ENCODE results near the gene UROS.

The UROS gene

DNA sequence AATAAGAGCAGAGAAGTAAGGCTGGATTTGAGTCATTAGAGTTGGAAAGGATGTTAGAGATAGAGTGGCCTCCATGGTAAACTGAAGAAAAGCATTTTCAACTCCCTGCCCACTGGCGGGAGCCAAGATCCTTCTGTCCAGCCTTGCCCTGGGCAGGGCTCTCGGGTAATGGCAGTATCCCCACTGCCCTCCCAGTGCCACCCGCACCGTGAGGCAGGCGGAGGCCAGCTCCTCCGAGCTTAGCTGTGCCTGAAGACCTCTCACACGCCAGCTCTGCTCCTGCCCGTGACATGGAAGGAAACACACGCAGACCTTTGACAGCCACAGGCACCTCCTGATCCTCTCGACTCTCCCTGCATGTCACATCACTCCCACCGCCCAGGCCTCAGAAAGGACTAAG is 22.6 kb upstream of the UROS start:
- DNase-seq: no peak
- TF ChIP-seq POLR2A (IDR thresholded peaks at IDR 0.05; ENCODE audit: low read length) (no peak), GATA1 (IDR thresholded peaks at IDR 0.05; ENCODE audit: low read depth, low read length) (no peak)

DNA sequence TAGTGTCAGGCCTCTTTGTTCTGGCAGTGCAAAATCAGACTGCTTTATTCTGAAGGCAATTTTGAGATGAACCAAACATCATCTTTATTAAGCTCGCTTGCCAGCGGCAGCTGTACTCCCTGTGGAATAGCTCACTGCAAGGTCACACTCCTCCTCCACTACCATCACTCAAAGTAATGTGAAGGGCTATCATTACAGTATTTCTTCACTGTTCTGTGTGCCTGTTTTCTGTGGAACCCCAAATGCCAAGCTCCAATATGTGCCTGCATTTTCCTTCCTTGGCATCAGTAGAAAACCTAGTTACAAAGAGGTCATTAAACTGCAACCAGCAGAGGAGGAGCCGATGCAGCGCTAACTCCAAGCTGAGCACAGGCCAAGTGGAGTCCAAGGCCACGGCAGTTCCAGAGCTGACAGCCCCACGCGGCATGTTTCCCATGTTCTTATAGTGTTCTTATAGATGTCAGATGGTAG is 21.7 kb upstream of the UROS start:
- no peak for TF ChIP-seq POLR2A (IDR thresholded peaks at IDR 0.05; ENCODE audit: low read length)
- TF ChIP-seq GATA1 (IDR thresholded peaks at IDR 0.05; ENCODE audit: low read depth, low read length): no peak
- no peak for DNase-seq

DNA sequence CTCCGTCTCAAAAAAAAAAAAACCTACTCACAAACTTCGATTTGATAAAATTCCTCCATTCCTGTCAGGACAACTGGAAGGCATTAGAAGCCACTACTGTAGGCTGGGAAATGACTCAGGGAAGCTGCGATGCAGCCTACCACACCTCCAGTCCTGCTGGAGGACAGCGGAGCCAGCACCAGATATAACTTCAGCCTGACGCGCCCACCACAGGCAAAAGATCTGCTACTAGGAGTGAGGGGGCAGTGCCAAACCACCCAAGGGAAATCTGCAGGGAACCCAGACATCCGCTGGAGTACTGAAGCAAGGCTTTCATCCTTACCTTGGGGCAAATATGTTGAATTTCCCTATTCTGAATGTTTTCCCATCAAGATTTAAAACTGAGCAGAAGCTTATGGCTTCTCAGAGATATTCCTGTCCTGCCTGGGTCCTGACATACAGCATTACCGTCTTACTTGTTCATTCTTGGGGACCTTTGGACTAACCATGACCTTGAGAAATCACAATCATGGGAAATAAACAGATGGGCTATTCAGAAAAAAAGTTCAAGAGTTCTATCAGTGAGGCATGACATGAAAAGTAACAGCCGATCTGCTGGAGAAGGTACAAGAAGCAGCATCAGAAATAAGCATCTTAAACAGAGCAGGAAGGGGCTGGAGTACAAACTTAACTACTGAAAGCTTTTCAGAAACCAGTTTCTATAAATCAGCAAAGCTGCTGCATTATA is 20.7 kb upstream of the UROS start:
- DNase-seq: no peak
- TF ChIP-seq GATA1 (IDR thresholded peaks at IDR 0.05; ENCODE audit: low read depth, low read length): no peak
- TF ChIP-seq POLR2A (IDR thresholded peaks at IDR 0.05; ENCODE audit: low read length): no peak

GRCh38 chr10:125840955-125841354 is 17.9 kb upstream of the UROS start:
- peak in 1 of 2 experiments; percentile 25 for DNase-seq
- TF ChIP-seq GATA1 (IDR thresholded peaks at IDR 0.05; ENCODE audit: low read depth, low read length): no peak
- TF ChIP-seq POLR2A (IDR thresholded peaks at IDR 0.05; ENCODE audit: low read length): no peak

DNA sequence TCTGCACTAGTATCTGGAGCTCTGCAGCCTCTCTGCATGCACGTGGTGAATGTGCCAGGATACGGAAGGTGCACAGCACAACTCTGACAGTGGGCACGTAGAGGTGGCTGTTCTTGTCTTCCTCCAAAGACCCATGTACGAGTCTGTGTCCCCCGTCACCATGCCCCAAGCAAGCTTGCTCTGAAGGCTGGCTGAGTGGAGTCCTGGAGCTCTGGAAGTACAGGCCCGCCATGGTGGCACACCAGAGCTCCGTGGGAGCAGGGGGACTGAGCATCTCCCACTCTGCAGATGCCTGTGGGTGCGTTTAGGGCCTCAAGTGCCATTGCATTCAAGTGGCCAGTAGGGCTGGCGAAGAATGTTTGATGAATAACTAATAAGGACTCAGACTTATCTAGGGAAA is 17.3 kb upstream of the UROS start:
- DNase-seq: no peak
- TF ChIP-seq POLR2A (IDR thresholded peaks at IDR 0.05; ENCODE audit: low read length): no peak
- no peak for TF ChIP-seq GATA1 (IDR thresholded peaks at IDR 0.05; ENCODE audit: low read depth, low read length)

- no peak for TF ChIP-seq GATA1 (IDR thresholded peaks at IDR 0.05; ENCODE audit: low read depth, low read length)
- TF ChIP-seq POLR2A (IDR thresholded peaks at IDR 0.05; ENCODE audit: low read length): no peak
- DNase-seq: no peak
Observed at GRCh38 chr10:125838802-125839575, 15.9 kb upstream of the UROS start.

DNA sequence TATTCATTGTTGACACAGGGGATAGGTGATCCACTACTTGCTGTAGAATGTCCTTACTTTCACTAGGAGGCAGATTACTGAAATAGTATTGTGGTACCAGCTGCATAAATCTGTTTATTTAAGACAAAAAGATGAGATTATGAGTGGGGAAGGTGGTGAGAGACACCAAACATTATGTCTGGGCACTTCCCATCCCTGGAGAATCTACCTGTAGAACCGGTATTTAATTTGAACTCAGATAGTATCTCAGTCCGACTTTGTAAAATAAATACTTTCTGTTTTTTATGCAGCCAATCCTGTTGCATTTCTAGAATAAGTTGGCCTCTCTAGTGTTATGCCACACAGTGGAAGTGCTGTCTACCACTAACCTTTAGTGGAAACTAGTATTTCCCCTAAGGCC is 13.7 kb upstream of the UROS start:
- DNase-seq: no peak
- TF ChIP-seq GATA1 (IDR thresholded peaks at IDR 0.05; ENCODE audit: low read depth, low read length) (no peak), POLR2A (IDR thresholded peaks at IDR 0.05; ENCODE audit: low read length) (no peak)

DNA sequence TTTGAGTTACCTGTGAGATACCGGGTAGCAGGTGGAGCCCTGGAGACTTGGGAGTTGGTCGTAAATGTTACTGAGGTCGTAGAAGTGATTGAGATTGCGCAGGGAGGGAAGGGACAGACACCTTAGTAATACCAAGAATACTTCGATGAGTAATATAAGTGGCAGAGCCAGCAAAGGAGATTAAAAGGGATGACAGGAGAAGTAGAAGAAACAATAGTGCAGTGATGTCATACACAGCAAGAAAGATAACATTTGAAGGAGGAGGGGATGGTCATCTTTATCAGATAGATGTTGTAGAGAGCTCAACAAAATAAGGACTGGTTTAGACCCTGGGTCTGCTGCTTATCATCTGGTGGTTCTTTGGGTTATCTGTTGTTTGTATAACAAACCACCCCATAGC is 5.3 kb upstream of the UROS start:
- peak in 1 of 2 experiments; percentile 53 for DNase-seq
- no peak for TF ChIP-seq GATA1 (IDR thresholded peaks at IDR 0.05; ENCODE audit: low read depth, low read length)
- no peak for TF ChIP-seq POLR2A (IDR thresholded peaks at IDR 0.05; ENCODE audit: low read length)

- no peak for TF ChIP-seq GATA1 (IDR thresholded peaks at IDR 0.05; ENCODE audit: low read depth, low read length)
- no peak for TF ChIP-seq POLR2A (IDR thresholded peaks at IDR 0.05; ENCODE audit: low read length)
- DNase-seq: no peak
Observed at GRCh38 chr10:125827133-125827532, 4.1 kb upstream of the UROS start.

DNA sequence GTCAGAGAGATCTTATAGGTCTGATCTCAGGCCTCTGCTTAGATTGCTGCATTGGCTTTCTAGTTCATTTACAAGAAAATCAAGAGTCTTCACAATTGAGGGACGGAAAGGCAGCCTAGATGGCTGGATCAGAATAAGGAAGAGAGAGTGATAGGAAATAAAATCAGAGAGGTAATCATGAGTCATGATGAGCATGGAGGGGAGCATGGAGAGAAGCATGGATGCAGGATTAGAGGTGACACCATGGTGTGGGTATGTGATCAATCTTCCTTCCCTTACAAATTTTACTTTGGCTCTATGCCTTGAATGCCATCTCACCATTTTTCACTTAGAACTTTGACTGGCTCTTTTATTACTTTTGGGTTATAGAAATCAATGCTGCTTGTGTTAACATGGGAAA is 1.7 kb upstream of the UROS start:
- TF ChIP-seq POLR2A (IDR thresholded peaks at IDR 0.05; ENCODE audit: low read length) (no peak), GATA1 (IDR thresholded peaks at IDR 0.05; ENCODE audit: low read depth, low read length) (no peak)
- peak in 1 of 2 experiments; percentile 34 for DNase-seq

DNA sequence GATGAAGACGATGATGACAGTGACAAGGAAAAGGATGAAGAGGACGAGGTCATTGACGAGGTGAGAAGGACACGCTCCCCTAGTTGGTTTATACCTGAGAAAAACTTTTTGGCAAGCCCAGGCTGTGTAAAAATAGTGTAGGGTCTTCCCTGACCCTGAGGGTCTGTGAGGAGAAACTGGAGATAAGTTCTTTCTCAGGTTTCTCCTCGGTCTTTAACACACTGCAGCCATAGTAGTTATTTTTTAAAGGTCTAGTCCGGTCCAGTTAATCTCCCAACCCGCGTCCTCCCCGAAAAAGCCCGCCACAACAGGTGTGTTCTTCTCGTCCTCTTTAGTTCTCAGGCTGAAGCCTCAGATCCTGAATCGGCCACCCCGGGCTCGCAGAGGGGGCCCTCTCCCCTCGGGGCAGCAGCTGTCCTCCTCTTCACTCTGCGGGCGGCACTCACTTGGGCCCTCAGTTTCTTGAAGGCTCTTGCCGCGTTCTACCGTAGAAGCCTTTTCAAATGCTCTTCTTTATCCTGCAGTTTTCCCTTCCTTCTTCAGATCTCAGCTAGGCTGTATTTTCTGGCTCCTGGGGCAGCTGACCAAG is 699 bp upstream of the UROS start:
- TF ChIP-seq GATA1 (IDR thresholded peaks at IDR 0.05; ENCODE audit: low read depth, low read length): no peak
- TF ChIP-seq POLR2A (IDR thresholded peaks at IDR 0.05; ENCODE audit: low read length): no peak
- DNase-seq: peak; percentile 43 to 65

DNA sequence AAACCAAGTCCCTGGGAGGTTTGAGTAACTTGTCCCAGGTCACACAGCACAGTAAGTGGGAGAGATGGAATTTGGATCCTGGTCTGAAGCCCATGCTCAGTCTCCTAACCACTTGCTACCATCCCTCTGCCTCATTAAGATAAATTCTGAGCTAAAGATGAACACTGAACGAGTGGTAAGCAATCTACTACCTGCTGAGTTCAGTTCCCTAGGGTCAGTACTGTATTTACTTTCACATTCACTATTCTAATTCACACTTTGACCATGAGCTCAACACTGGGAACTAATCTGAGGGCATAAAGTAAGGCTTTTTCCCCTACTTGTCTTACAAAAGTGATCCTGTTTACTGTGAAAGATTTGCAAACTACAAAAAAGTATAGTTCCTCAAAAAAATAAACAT is 2.4 kb downstream of the UROS start:
- peak; percentile 48 to 53 for DNase-seq
- no peak for TF ChIP-seq POLR2A (IDR thresholded peaks at IDR 0.05; ENCODE audit: low read length)
- no peak for TF ChIP-seq GATA1 (IDR thresholded peaks at IDR 0.05; ENCODE audit: low read depth, low read length)

DNA sequence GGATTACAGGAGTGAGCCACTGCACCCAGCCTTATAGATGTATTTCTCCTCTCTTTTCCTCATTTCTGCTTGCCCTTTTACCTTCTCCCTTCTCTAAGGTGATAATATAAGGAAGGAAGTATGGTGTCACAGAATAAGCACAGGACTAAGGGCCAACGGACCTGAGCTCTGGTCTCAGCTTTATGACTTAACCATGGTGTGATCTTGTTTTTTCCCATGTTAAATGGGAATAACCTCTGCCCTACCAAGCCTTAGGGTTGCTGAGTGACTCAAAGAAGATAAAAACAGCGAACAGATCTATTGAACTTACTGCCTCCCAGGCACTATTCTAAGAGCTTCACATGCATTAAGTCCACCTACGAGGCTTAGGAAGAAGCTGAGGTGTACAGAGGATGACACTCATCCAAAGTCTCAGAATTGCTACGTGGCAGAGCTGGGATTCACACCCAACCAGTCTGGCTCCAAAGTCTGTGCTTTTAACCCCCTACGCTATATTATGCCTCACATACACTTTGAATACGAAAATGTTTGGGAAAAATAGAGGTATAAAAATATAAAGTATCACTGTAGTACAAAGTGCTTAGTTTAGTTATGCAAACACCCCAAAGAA is 5.6 kb downstream of the UROS start:
- TF ChIP-seq GATA1 (IDR thresholded peaks at IDR 0.05; ENCODE audit: low read depth, low read length) (no peak), POLR2A (IDR thresholded peaks at IDR 0.05; ENCODE audit: low read length) (no peak)
- peak; percentile 56 to 68 for DNase-seq

DNA sequence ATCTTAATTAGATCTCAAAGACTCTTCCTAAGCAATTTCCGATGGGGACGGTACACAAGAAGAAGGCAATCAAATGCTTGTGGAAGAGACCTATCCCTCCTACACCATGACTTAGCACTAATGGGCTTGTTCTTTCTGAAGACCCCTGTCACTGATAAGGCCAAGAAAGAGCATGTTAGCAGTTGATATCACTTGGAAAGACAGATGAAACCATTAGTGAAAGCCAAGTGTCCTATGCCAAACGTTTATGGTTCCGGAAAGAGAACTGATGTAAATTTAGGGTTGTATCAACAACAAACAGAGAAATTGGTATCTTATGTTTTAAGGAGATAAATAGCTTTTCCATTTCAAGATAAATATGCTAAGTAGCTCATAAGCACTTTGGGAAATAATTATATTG is 6.5 kb downstream of the UROS start:
- TF ChIP-seq POLR2A (IDR thresholded peaks at IDR 0.05; ENCODE audit: low read length) (peak; percentile 91), GATA1 (IDR thresholded peaks at IDR 0.05; ENCODE audit: low read depth, low read length) (peak; percentile 75)
- peak; percentile 91 to 98 for DNase-seq

All from erythroblast (primary cell).